Endothelial cell of umbilical vein (primary cell): ENCODE data around the gene MFSD6. TPM values are rescaled to one million over a fixed set of nuclear protein-coding genes. Genes with fewer than 3 reads are reported as not detected.

Experiments
- BruUV-seq: library from RNA; stranded (reverse); fragments of 400-500 nt; replicated peaks from 2 replicates; lab custom pipeline; 2021; lab: Mats Ljungman, UMichigan
- CTCF ChIA-PET: fragments of 300-600, 350-600 bp; sonication (Branson Sonifier 250); formaldehyde crosslinking; loops from one replicate; lab custom pipeline; 2021; ENCODE audit warnings: antibody characterized with exemption, inconsistent platforms; lab: Charles Lee
- POLR2A ChIA-PET: fragments of 300-600, 350-600 bp; sonication (Branson Sonifier 250); formaldehyde crosslinking; loops from one replicate; lab custom pipeline; 2021; ENCODE audit warnings: antibody characterized with exemption, inconsistent platforms; lab: Charles Lee
- DNase-seq: peaks from one replicate; pipeline ENCODE4 v3.0.0-alpha.2; 2011; ENCODE audit warnings: low read depth, low spot score
- FAIRE-seq: peaks from 2 replicates; lab custom pipeline; 2011; peaks lifted over from hg19 to GRCh38; lab: Jason Lieb, UNC
- H2AFZ ChIP-seq: 2 replicates; pipeline ENCODE4 v1.6.0; 2012; ENCODE audit warnings: low read depth, low read length, control low read depth, inconsistent platforms
- H3K27ac ChIP-seq: 2 replicates; pipeline ENCODE4 v1.5.1; 2011; ENCODE audit warnings: low read depth, mild to moderate bottlenecking, control low read depth, low read length, moderate library complexity; ENCODE audit not compliant: insufficient read depth
- H3K27me3 ChIP-seq, 2 experiments: 2 replicates each; pipeline versions ENCODE4 v1.6.0 to v1.6.1; 2011; ENCODE audit warnings: low read length in 2 of 2, mixed read lengths in 1 of 2; ENCODE audit not compliant: control insufficient read depth in 2 of 2, insufficient read depth in 2 of 2
- H3K36me3 ChIP-seq, 2 experiments: 2 replicates in 1 of 2; 3 replicates in 1 of 2; pipeline ENCODE4 v1.5.1; 2011; ENCODE audit warnings: low read length in 2 of 2, mild to moderate bottlenecking in 1 of 2, moderate library complexity in 1 of 2; ENCODE audit not compliant: control insufficient read depth in 2 of 2, insufficient read depth in 2 of 2; ENCODE audit errors: extremely low read depth in 1 of 2
- H3K4me1 ChIP-seq: 3 replicates; pipeline ENCODE4 v1.5.1; 2011; ENCODE audit warnings: mild to moderate bottlenecking, low read length; ENCODE audit not compliant: control insufficient read depth, insufficient read depth; ENCODE audit errors: extremely low read depth
- H3K4me2 ChIP-seq: 2 replicates; pipeline ENCODE4 v1.6.1; 2011; ENCODE audit warnings: low read length, control low read depth, mixed read lengths; ENCODE audit not compliant: insufficient read depth
- H3K4me3 ChIP-seq, 3 experiments: fragments of 200-600 bp in 1 of 3; sonication (generic), shearing (Covaris generic) in 1 of 3; replicated peaks in 1 of 3; 2 replicates each; pipeline ENCODE4 v1.5.1; 2011 to 2016; ENCODE audit warnings: control low read depth in 3 of 3, low read length in 3 of 3, mild to moderate bottlenecking in 2 of 3, inconsistent platforms in 1 of 3, low read depth in 1 of 3, moderate library complexity in 1 of 3; ENCODE audit not compliant: insufficient read depth in 1 of 3
- H3K79me2 ChIP-seq: 2 replicates; pipeline ENCODE4 v1.6.0; 2012; ENCODE audit warnings: low read length, inconsistent platforms; ENCODE audit not compliant: control insufficient read depth, insufficient read depth
- H3K9ac ChIP-seq: replicated peaks from 2 replicates; pipeline ENCODE3; 2011; ENCODE audit warnings: low read length, control low read depth; ENCODE audit not compliant: insufficient read depth; ENCODE audit errors: extremely low read depth
- H3K9me1 ChIP-seq: replicated peaks from 3 replicates; pipeline ENCODE4 v1.6.0; 2011; ENCODE audit warnings: mild to moderate bottlenecking, low read length; ENCODE audit not compliant: control insufficient read depth, insufficient read depth; ENCODE audit errors: extremely low read depth
- H3K9me3 ChIP-seq: replicated peaks from 2 replicates; pipeline ENCODE4 v1.5.1; 2012; ENCODE audit warnings: low read length, inconsistent platforms; ENCODE audit not compliant: control insufficient read depth, insufficient read depth
- H4K20me1 ChIP-seq: replicated peaks from 2 replicates; pipeline ENCODE3; 2011; ENCODE audit warnings: mild to moderate bottlenecking, low read length; ENCODE audit not compliant: control insufficient read depth, insufficient read depth; ENCODE audit errors: extremely low read depth
- EZH2 ChIP-seq: IDR thresholded peaks from 2 replicates; pipeline ENCODE4 v1.6.1; 2012; ENCODE audit warnings: borderline replicate concordance, low read depth, mild to moderate bottlenecking, moderate library complexity, low read length, inconsistent platforms; ENCODE audit not compliant: severe bottlenecking
- FOS ChIP-seq: IDR thresholded peaks from 2 replicates; pipeline ENCODE4 v1.6.1; 2011; ENCODE audit warnings: mild to moderate bottlenecking, low read length, moderate library complexity, borderline replicate concordance; ENCODE audit not compliant: insufficient read depth
- GATA2 ChIP-seq: IDR thresholded peaks from 2 replicates; pipeline ENCODE4 v1.7.0; 2011; ENCODE audit warnings: low read depth, mild to moderate bottlenecking, moderate library complexity, mixed read lengths, low read length; ENCODE audit not compliant: insufficient read length, insufficient read depth
- JUN ChIP-seq: IDR thresholded peaks from 2 replicates; pipeline ENCODE4 v1.6.1; 2011; ENCODE audit warnings: borderline replicate concordance, low read depth; ENCODE audit not compliant: insufficient read length, insufficient read depth
- MYC ChIP-seq: IDR thresholded peaks from one replicate; pipeline ENCODE4 v1.6.1; 2011; ENCODE audit warnings: mild to moderate bottlenecking, low read depth, low read length
- POLR2A ChIP-seq: IDR thresholded peaks from 2 replicates; pipeline ENCODE4 v1.6.1; 2012; ENCODE audit warnings: low read depth, mild to moderate bottlenecking, control low read depth, low read length
- POLR2AphosphoS5 ChIP-seq: IDR thresholded peaks from 2 replicates; pipeline ENCODE4 v1.6.1; 2012; ENCODE audit warnings: low read depth, mild to moderate bottlenecking, control low read depth, low read length, moderate library complexity; ENCODE audit not compliant: insufficient read depth
- dilution Hi-C: fragments of 300-500 bp; cut with MboI; formaldehyde crosslinking; loops from one replicate; pipeline ENCODE4 v1.15.0; 2019; ENCODE audit warnings: low sequenced_read_pairs; ENCODE audit not compliant: extremely low pct_ligation_motif_present
- intact Hi-C: fragments of 100-400 bp; cut with micrococcal nuclease; formaldehyde crosslinking; loops from one replicate; pipeline ENCODE4 v1.10.0; 2022
- polyA plus RNA-seq, 4 experiments: library from polyadenylated mRNA; depleted of rRNA in 3 of 4; stranded (reverse) in 3 of 4; unstranded in 1 of 4; fragments of >200 nt; gene quantifications; 2 replicates each; pipeline versions ENCODE4 v1.2.1 to v1.2.3, GENCODE V29; 2011 to 2012; ENCODE audit warnings: missing spikeins in 1 of 4
- total RNA-seq: library from RNA; stranded (reverse); gene quantifications from 2 replicates; pipeline ENCODE4 v1.2.3, GENCODE V29; 2021
- TF ChIP-seq, protein P1 (sequence below): IDR thresholded peaks from 2 replicates; pipeline ENCODE4 v1.6.1; 2011; ENCODE audit not compliant: insufficient read depth, insufficient read length
- TF ChIP-seq, protein P2 (sequence below), 2 donors: IDR thresholded peaks; 1 replicate in 1 of 2; 2 replicates in 1 of 2; pipeline ENCODE4 v1.5.1; 2011; ENCODE audit warnings: low read length in 2 of 2, mild to moderate bottlenecking in 2 of 2, moderate library complexity in 2 of 2, control low read depth in 1 of 2, inconsistent platforms in 1 of 2, low read depth in 1 of 2; ENCODE audit not compliant: insufficient read depth in 1 of 2; ENCODE audit errors: extremely low read depth in 1 of 2

Gene MFSD6
- total and polyA plus RNA-seq, 2 donors (not counting 3 experiments of a cell fraction or from before 2014, with no cell fraction given) = 4.3 to 4.5 TPM

DNA sequence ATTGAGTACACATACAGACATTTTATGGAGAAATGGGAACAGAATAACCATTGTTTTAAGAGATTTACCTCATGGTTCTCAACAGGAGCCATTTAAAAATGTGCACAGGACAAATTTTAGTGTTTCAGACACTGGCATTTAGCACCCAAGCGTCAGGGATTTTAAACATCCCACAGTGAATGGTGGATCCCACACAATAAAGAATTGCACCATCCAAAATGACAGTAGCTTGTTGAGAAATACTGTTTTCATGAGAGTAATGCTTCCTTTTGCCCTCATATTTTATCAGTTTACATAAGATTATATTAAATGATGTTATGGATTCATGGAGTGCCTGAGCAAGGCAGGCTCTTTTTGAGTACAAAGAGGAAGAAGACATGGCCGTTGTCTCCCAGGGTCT lies 54.0 kb downstream of the MFSD6 start:
- H3K4me1 ChIP-seq = no peaks in the 10 kb centered on the region
- H4K20me1 ChIP-seq = no peaks in the 10 kb centered on the region
- H2AFZ ChIP-seq = no peak overlapping the region
- ChIA-PET CTCF (interaction anchor here (1.6 kb wide), 1 partner anchor 29 kb away, joined by 3 read pairs; no protein-coding TSS in a partner anchor), POLR2A (no interaction called here)
- no peaks in the 10 kb centered on the region for H3K79me2 ChIP-seq
- intact Hi-C loops = no loop called here
- TF ChIP-seq EZH2 = no peak
- TF ChIP-seq, protein P1, sequence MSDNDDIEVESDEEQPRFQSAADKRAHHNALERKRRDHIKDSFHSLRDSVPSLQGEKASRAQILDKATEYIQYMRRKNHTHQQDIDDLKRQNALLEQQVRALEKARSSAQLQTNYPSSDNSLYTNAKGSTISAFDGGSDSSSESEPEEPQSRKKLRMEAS = no peak
- no peak for TF ChIP-seq GATA2
- no peak for TF ChIP-seq FOS
- TF ChIP-seq MYC = no peak
- H3K4me3 ChIP-seq = no peak overlapping the region
- H3K27ac ChIP-seq = no peak overlapping the region
- H3K36me3 ChIP-seq = no peaks in the 10 kb centered on the region
- H3K4me2 ChIP-seq = no peak overlapping the region
- DNase-seq = no peak
- FAIRE-seq = no peak
- BruUV-seq = no TSS peak
- no peaks in the 10 kb centered on the region for H3K9me1 ChIP-seq
- dilution Hi-C loops = no loop called here
- no peaks in the 10 kb centered on the region for H3K9me3 ChIP-seq
- no peaks in the 10 kb centered on the region for H3K27me3 ChIP-seq
- no peak overlapping the region for H3K9ac ChIP-seq

DNA sequence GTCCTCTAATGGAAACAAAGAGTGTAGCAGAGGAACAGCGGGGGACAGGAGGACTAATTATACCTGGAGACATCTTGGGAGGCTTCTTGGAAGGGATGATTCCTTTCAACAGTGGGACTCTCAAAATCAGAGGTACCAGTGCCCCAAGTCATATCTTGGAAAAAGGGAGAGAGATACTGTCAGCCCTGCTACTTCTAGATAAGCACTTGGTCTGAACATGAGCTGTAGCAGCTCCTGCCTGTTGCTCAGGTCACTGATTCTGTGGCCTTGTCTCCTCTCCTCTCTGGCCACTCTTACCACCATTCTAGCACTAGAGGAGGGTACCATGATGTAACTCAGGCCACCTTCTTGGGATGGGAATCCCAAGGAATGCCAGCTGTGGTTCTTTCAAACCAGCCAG lies 54.5 kb downstream of the MFSD6 start:
- Histone ChIP-seq H3K27me3 (no peaks in the 10 kb centered on the region), H3K4me1 (no peaks in the 10 kb centered on the region), H2AFZ (no peak overlapping the region), H4K20me1 (no peaks in the 10 kb centered on the region), H3K79me2 (no peaks in the 10 kb centered on the region), H3K27ac (no peak overlapping the region), H3K9me1 (no peaks in the 10 kb centered on the region), H3K4me3 (no peak overlapping the region), H3K9ac (no peak overlapping the region), H3K4me2 (no peak overlapping the region), H3K9me3 (no peaks in the 10 kb centered on the region), H3K36me3 (no peaks in the 10 kb centered on the region)
- FAIRE-seq (no peak), DNase-seq (no peak)
- ChIA-PET POLR2A (no interaction called here), CTCF (no interaction called here)
- dilution Hi-C loops = no loop called here
- no peak for TF ChIP-seq FOS
- TF ChIP-seq EZH2 = no peak
- no peak for TF ChIP-seq POLR2AphosphoS5
- TF ChIP-seq, protein P2, sequence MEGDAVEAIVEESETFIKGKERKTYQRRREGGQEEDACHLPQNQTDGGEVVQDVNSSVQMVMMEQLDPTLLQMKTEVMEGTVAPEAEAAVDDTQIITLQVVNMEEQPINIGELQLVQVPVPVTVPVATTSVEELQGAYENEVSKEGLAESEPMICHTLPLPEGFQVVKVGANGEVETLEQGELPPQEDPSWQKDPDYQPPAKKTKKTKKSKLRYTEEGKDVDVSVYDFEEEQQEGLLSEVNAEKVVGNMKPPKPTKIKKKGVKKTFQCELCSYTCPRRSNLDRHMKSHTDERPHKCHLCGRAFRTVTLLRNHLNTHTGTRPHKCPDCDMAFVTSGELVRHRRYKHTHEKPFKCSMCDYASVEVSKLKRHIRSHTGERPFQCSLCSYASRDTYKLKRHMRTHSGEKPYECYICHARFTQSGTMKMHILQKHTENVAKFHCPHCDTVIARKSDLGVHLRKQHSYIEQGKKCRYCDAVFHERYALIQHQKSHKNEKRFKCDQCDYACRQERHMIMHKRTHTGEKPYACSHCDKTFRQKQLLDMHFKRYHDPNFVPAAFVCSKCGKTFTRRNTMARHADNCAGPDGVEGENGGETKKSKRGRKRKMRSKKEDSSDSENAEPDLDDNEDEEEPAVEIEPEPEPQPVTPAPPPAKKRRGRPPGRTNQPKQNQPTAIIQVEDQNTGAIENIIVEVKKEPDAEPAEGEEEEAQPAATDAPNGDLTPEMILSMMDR (IDR thresholded peaks at IDR 0.05; ENCODE audit: extremely low read depth in 1 of 2, insufficient read depth in 1 of 2, low read depth in 1 of 2, low read length in 2 of 2) = no peak
- no peak for TF ChIP-seq POLR2A
- no peak for TF ChIP-seq JUN
- TF ChIP-seq, protein P1 = no peak
- TF ChIP-seq MYC = no peak
- no peak for TF ChIP-seq GATA2
- intact Hi-C loops = no loop called here
- BruUV-seq = no TSS peak
